CD4-positive, alpha-beta memory T cell (primary cell): ENCODE data around the gene EVX1. TPM values are rescaled to one million over a fixed set of nuclear protein-coding genes. Genes with fewer than 3 reads are reported as not detected.

Experiments
- CTCF ChIA-PET: fragments of 350-600 bp; sonication (Branson Sonifier 250); formaldehyde crosslinking; loops from one replicate; lab custom pipeline; 2021; ENCODE audit warnings: inconsistent platforms; ENCODE audit not compliant: partially characterized antibody; lab: Charles Lee
- POLR2A ChIA-PET: fragments of 350-600 bp; sonication (Branson Sonifier 250); formaldehyde crosslinking; loops from one replicate; lab custom pipeline; 2021; ENCODE audit not compliant: partially characterized antibody; lab: Charles Lee
- DNase-seq, 5 donors: peaks; one replicate each; pipeline versions ENCODE4 v3.0.0 to v3.0.0-alpha.2; 2020 to 2022; ENCODE audit warnings: mixed read lengths in 1 of 5
- H3K27ac ChIP-seq: one replicate; pipeline ENCODE4 v1.7.0; 2013; ENCODE audit warnings: low read depth, low read length
- H3K27me3 ChIP-seq: 2 replicates; pipeline ENCODE4 v1.7.0; 2013; ENCODE audit warnings: mild to moderate bottlenecking, low read length, moderate library complexity; ENCODE audit not compliant: insufficient read depth
- H3K36me3 ChIP-seq: 2 replicates; pipeline ENCODE4 v1.7.0; 2013; ENCODE audit warnings: mild to moderate bottlenecking, low read length, moderate library complexity; ENCODE audit not compliant: insufficient read depth
- H3K4me1 ChIP-seq: 2 replicates; pipeline ENCODE4 v1.7.0; 2013; ENCODE audit warnings: mild to moderate bottlenecking, low read length, moderate library complexity; ENCODE audit not compliant: insufficient read depth
- H3K4me3 ChIP-seq, 2 donors: one replicate each; pipeline ENCODE4 v1.7.0; 2013; ENCODE audit warnings: low read length in 2 of 2, mild to moderate bottlenecking in 1 of 2
- H3K9me3 ChIP-seq, 2 donors: one replicate each; pipeline ENCODE4 v1.7.0; 2013; ENCODE audit warnings: low read length in 2 of 2, control low read depth in 1 of 2; ENCODE audit not compliant: control insufficient read depth in 1 of 2
- H3K27ac Mint-ChIP-seq, 7 donors: one replicate each; pipeline ENCODE4 v1.8.0; 2020 to 2021; ENCODE audit warnings: mixed read lengths in 7 of 7, mild to moderate bottlenecking in 6 of 7, inconsistent platforms in 3 of 7, moderate library complexity in 3 of 7
- H3K27me3 Mint-ChIP-seq, 2 donors: one replicate each; pipeline ENCODE4 v1.8.0; 2020 to 2021; ENCODE audit warnings: mixed read lengths in 2 of 2
- H3K36me3 Mint-ChIP-seq, 2 donors: one replicate each; pipeline ENCODE4 v1.8.0; 2020 to 2021; ENCODE audit warnings: mixed read lengths in 2 of 2, inconsistent platforms in 1 of 2, mild to moderate bottlenecking in 1 of 2
- H3K4me1 Mint-ChIP-seq, 4 donors: one replicate each; pipeline ENCODE4 v1.8.0; 2020 to 2021; ENCODE audit warnings: mixed read lengths in 4 of 4, mild to moderate bottlenecking in 1 of 4
- H3K4me3 Mint-ChIP-seq, 8 donors: one replicate each; pipeline ENCODE4 v1.8.0; 2020 to 2021; ENCODE audit warnings: mixed read lengths in 8 of 8, mild to moderate bottlenecking in 7 of 8, moderate library complexity in 6 of 8, inconsistent platforms in 3 of 8
- H3K9me3 Mint-ChIP-seq, 8 donors: one replicate each; pipeline ENCODE4 v1.8.0; 2020 to 2021; ENCODE audit warnings: mixed read lengths in 8 of 8, mild to moderate bottlenecking in 5 of 8, inconsistent platforms in 3 of 8, moderate library complexity in 1 of 8
- intact Hi-C: fragments of 100-400 bp; cut with micrococcal nuclease; formaldehyde crosslinking; loops from one replicate; pipeline ENCODE4 v1.15.1; 2023
- polyA plus RNA-seq, 2 donors: library from polyadenylated mRNA; unstranded; fragments of 300-500 nt; fragmentation: Illumina TruSeq; gene quantifications; one replicate each; pipeline ENCODE4 v1.2.3, GENCODE V29; 2021
- total RNA-seq, 2 experiments: library from RNA; stranded (reverse); gene quantifications; one replicate each; pipeline ENCODE4 v1.2.3, GENCODE V29; 2021

EVX1 gene
- total and polyA plus RNA-seq, 4 experiments from 2014 or later: not detected

GRCh38 chr7:27277628-27278027 is 35.0 kb downstream of the EVX1 start:
- ChIA-PET CTCF (no interaction called here), POLR2A (no interaction called here)
- no peaks in the 10 kb centered on the region for H3K4me1 ChIP-seq
- no peak overlapping the region for H3K4me3 ChIP-seq
- Mint-ChIP-seq H3K4me3 (no peak overlapping the region), H3K9me3 (peaks cover 5 to 19% (median 7%) of the 10 kb centered on the region in 8 donors), H3K36me3 (peaks cover 0 to 4% of the 10 kb centered on the region in 2 donors), H3K4me1 (no peaks in the 10 kb centered on the region), H3K27me3 (peaks cover 13 to 19% of the 10 kb centered on the region in 2 donors), H3K27ac (no peak overlapping the region)
- H3K27me3 ChIP-seq: no peaks in the 10 kb centered on the region
- intact Hi-C loops: no loop called here
- H3K27ac ChIP-seq: no peak overlapping the region
- no peaks in the 10 kb centered on the region for H3K36me3 ChIP-seq
- DNase-seq: no peak
- H3K9me3 ChIP-seq: no peaks in the 10 kb centered on the region

GRCh38 chr7:27283558-27283957 is 41.0 kb downstream of the EVX1 start:
- Mint-ChIP-seq H3K27ac (no peak overlapping the region), H3K27me3 (peaks cover 11 to 20% of the 10 kb centered on the region in 2 donors), H3K9me3 (peaks cover 0 to 5% (median 0%) of the 10 kb centered on the region in 8 donors), H3K36me3 (no peaks in the 10 kb centered on the region), H3K4me1 (no peaks in the 10 kb centered on the region), H3K4me3 (no peak overlapping the region)
- Histone ChIP-seq H3K36me3 (no peaks in the 10 kb centered on the region), H3K27ac (no peak overlapping the region), H3K4me3 (no peak overlapping the region), H3K27me3 (no peaks in the 10 kb centered on the region), H3K4me1 (no peaks in the 10 kb centered on the region), H3K9me3 (no peaks in the 10 kb centered on the region)
- POLR2A ChIA-PET: no interaction called here
- CTCF ChIA-PET: no interaction called here
- DNase-seq: no peak
- intact Hi-C loops: no loop called here

GRCh38 chr7:27295236-27295635 is 52.6 kb downstream of the EVX1 start:
- no peaks in the 10 kb centered on the region for H3K36me3 Mint-ChIP-seq
- Histone ChIP-seq H3K4me3 (no peak overlapping the region), H3K9me3 (no peaks in the 10 kb centered on the region), H3K4me1 (no peaks in the 10 kb centered on the region), H3K36me3 (no peaks in the 10 kb centered on the region), H3K27ac (no peak overlapping the region), H3K27me3 (no peaks in the 10 kb centered on the region)
- H3K9me3 Mint-ChIP-seq: peaks cover 0 to 9% (median 3%) of the 10 kb centered on the region in 8 donors
- peaks cover 6 to 9% of the 10 kb centered on the region in 2 donors for H3K27me3 Mint-ChIP-seq
- POLR2A ChIA-PET: no interaction called here
- intact Hi-C loops: no loop called here
- CTCF ChIA-PET: no interaction called here
- H3K4me1 Mint-ChIP-seq: no peaks in the 10 kb centered on the region
- no peak for DNase-seq
- no peak overlapping the region for H3K27ac Mint-ChIP-seq
- H3K4me3 Mint-ChIP-seq: no peak overlapping the region

- no peaks in the 10 kb centered on the region for H3K4me1 ChIP-seq
- no peak overlapping the region for H3K27ac ChIP-seq
- H3K36me3 ChIP-seq: no peaks in the 10 kb centered on the region
- Mint-ChIP-seq H3K36me3 (no peaks in the 10 kb centered on the region), H3K4me1 (no peaks in the 10 kb centered on the region), H3K27me3 (peaks cover 6 to 12% of the 10 kb centered on the region in 2 donors), H3K4me3 (no peak overlapping the region), H3K27ac (no peak overlapping the region), H3K9me3 (peaks cover 0 to 7% (median 1%) of the 10 kb centered on the region in 8 donors)
- H3K9me3 ChIP-seq: no peaks in the 10 kb centered on the region
- POLR2A ChIA-PET: no interaction called here
- CTCF ChIA-PET: no interaction called here
- intact Hi-C loops: no loop called here
- no peaks in the 10 kb centered on the region for H3K27me3 ChIP-seq
- DNase-seq: no peak
- H3K4me3 ChIP-seq: no peak overlapping the region
Observed at GRCh38 chr7:27297356-27297755, 54.8 kb downstream of the EVX1 start.

Other genes with a start within 250 kb of the EVX1 start
- under 1 TPM; 0.73 to 0.75 TPM for gene HOXA1, start 146.8 kb upstream of the EVX1 start, total RNA-seq
- under 1 TPM; 0.49 to 0.68 TPM for gene HOXA1, start 146.8 kb upstream of the EVX1 start, polyA plus RNA-seq
- gene HOXA2, start 140.1 kb upstream of the EVX1 start, total RNA-seq: not detected
- not detected for gene HOXA2, start 140.1 kb upstream of the EVX1 start, polyA plus RNA-seq
- under 1 TPM in 1 of 2 experiments, not detected in 1; 0.19 TPM for gene HOXA4, start 112.0 kb upstream of the EVX1 start, total RNA-seq
- gene HOXA4, start 112.0 kb upstream of the EVX1 start, polyA plus RNA-seq: under 1 TPM in 1 of 2 donors, not detected in 1; 0.30 TPM
- gene HOXA5, start 99.1 kb upstream of the EVX1 start, total RNA-seq: not detected
- gene HOXA5, start 99.1 kb upstream of the EVX1 start, polyA plus RNA-seq: not detected
- gene HOXA6, start 95.0 kb upstream of the EVX1 start, total RNA-seq: not detected
- not detected for gene HOXA6, start 95.0 kb upstream of the EVX1 start, polyA plus RNA-seq
- gene HOXA3, start 90.2 kb upstream of the EVX1 start, total RNA-seq: not detected
- under 1 TPM in 1 of 2 donors, not detected in 1; 0.07 TPM for gene HOXA3, start 90.2 kb upstream of the EVX1 start, polyA plus RNA-seq
- gene HOXA7, start 86.1 kb upstream of the EVX1 start, total RNA-seq: not detected
- not detected for gene HOXA7, start 86.1 kb upstream of the EVX1 start, polyA plus RNA-seq
- not detected for gene HOXA9, start 77.3 kb upstream of the EVX1 start, total RNA-seq
- not detected for gene HOXA9, start 77.3 kb upstream of the EVX1 start, polyA plus RNA-seq
- not detected for gene HOXA10, start 68.5 kb upstream of the EVX1 start, total RNA-seq
- not detected for gene HOXA10, start 68.5 kb upstream of the EVX1 start, polyA plus RNA-seq
- not detected for gene HOXA11, start 57.6 kb upstream of the EVX1 start, total RNA-seq
- not detected for gene HOXA11, start 57.6 kb upstream of the EVX1 start, polyA plus RNA-seq
- gene HOXA13, start 42.7 kb upstream of the EVX1 start, total RNA-seq: not detected
- not detected for gene HOXA13, start 42.7 kb upstream of the EVX1 start, polyA plus RNA-seq